Fibroblast of villous mesenchyme (primary cell): ENCODE data around the gene FLT1. TPM values are rescaled to one million over a fixed set of nuclear protein-coding genes. Genes with fewer than 3 reads are reported as not detected.

Experiments used
- DNase-seq: peaks from one replicate; pipeline ENCODE4 v3.0.0-alpha.2; 2010; ENCODE audit warnings: low read depth
- H3K4me3 ChIP-seq: 2 replicates; pipeline ENCODE4 v1.5.1; 2011; ENCODE audit warnings: low read depth, mild to moderate bottlenecking, low read length
- CTCF ChIP-seq: IDR thresholded peaks from 2 replicates; pipeline ENCODE4 v1.5.1; 2012; ENCODE audit warnings: low read depth, mild to moderate bottlenecking, low read length; ENCODE audit not compliant: insufficient read depth
- total RNA-seq: library from RNA; depleted of rRNA; stranded (reverse); fragments of >200 nt; gene quantifications from 2 replicates; pipeline ENCODE4 v1.2.3, GENCODE V29; 2012

FLT1 gene
- total RNA-seq, 1 donor, result 12.1 TPM

GRCh38 chr13:28498481-28499115 is 3.7 kb upstream of the FLT1 start:
- no peak overlapping the region for H3K4me3 ChIP-seq
- TF ChIP-seq CTCF, result no peak
- DNase-seq, result no peak

- DNase-seq, result peak; percentile 57
- no peak overlapping the region for H3K4me3 ChIP-seq
- TF ChIP-seq CTCF, result no peak
These were observed 2.4 kb upstream of the FLT1 start for GRCh38 chr13:28497143-28497876.

GRCh38 chr13:28496188-28496564 is 1.2 kb upstream of the FLT1 start:
- no peak for TF ChIP-seq CTCF
- no peak overlapping the region for H3K4me3 ChIP-seq
- peak; percentile 65 for DNase-seq

GRCh38 chr13:28495538-28496187 is 735 bp upstream of the FLT1 start:
- peak; percentile 7 for TF ChIP-seq CTCF
- H3K4me3 ChIP-seq, result peak overlapping the region; percentile 93

GRCh38 chr13:28494504-28494777 is 487 bp downstream of the FLT1 start:
- no peak for TF ChIP-seq CTCF
- no peak for DNase-seq

More at GRCh38 chr13:28495538-28496187, 735 bp upstream of the FLT1 start:
- no peak for DNase-seq

GRCh38 chr13:28493740-28494503 is 1.0 kb downstream of the FLT1 start:
- peak; percentile 31 for DNase-seq
- peak overlapping the region; percentile 93 for H3K4me3 ChIP-seq
- TF ChIP-seq CTCF, result no peak

More at GRCh38 chr13:28494504-28494777, 487 bp downstream of the FLT1 start:
- H3K4me3 ChIP-seq, result peak overlapping the region; percentile 93
